ENCODE results near the gene MARCHF3.

- no peak for TF ChIP-seq CTCF (IDR thresholded peaks at IDR 0.05)
- TF ChIP-seq POLR2A (IDR thresholded peaks at IDR 0.05): no peak
Measured at GRCh38 chr5:127040796-127041520, 10.6 kb upstream of the MARCHF3 start.

All from right lobe of liver (tissue), 4 donors.